ENCODE results near the gene TRIM2.

TRIM2 gene

GRCh38 chr4:153341575-153342090, 137.4 kb downstream of the TRIM2 start:
- Histone ChIP-seq H3K27me3 (ENCODE audit: control insufficient read depth in 1 of 2, insufficient read depth in 2 of 2, low read length in 2 of 2) (no peaks in the 10 kb centered on the region), H3K9me3 (ENCODE audit: control insufficient read depth in 1 of 2, low read length in 2 of 2) (no peaks in the 10 kb centered on the region), H3K4me1 (ENCODE audit: control insufficient read depth in 1 of 2, insufficient read depth in 2 of 2, low read length in 2 of 2) (peaks cover 7 to 12% of the 10 kb centered on the region in 2 donors), H3K9ac (ENCODE audit: low read depth in 1 of 2, low read length in 2 of 2) (no peak overlapping the region), H3K36me3 (ENCODE audit: control insufficient read depth in 1 of 2, insufficient read depth in 2 of 2, low read length in 2 of 2) (peaks cover 2 to 8% of the 10 kb centered on the region in 2 donors), H3K27ac (ENCODE audit: low read depth, low read length) (no peak overlapping the region), H3K4me3 (ENCODE audit: low read depth in 1 of 2, low read length in 2 of 2) (no peak overlapping the region)

GRCh38 chr4:153342751-153343552, 138.7 kb downstream of the TRIM2 start:
- Histone ChIP-seq H3K27ac (ENCODE audit: low read depth, low read length) (no peak overlapping the region), H3K9ac (ENCODE audit: low read depth in 1 of 2, low read length in 2 of 2) (no peak overlapping the region), H3K36me3 (ENCODE audit: control insufficient read depth in 1 of 2, insufficient read depth in 2 of 2, low read length in 2 of 2) (peaks cover 2 to 8% of the 10 kb centered on the region in 2 donors), H3K4me1 (ENCODE audit: control insufficient read depth in 1 of 2, insufficient read depth in 2 of 2, low read length in 2 of 2) (peaks cover 7 to 12% of the 10 kb centered on the region in 2 donors), H3K4me3 (ENCODE audit: low read depth in 1 of 2, low read length in 2 of 2) (no peak overlapping the region), H3K9me3 (ENCODE audit: control insufficient read depth in 1 of 2, low read length in 2 of 2) (no peaks in the 10 kb centered on the region), H3K27me3 (ENCODE audit: control insufficient read depth in 1 of 2, insufficient read depth in 2 of 2, low read length in 2 of 2) (no peaks in the 10 kb centered on the region)

DNA sequence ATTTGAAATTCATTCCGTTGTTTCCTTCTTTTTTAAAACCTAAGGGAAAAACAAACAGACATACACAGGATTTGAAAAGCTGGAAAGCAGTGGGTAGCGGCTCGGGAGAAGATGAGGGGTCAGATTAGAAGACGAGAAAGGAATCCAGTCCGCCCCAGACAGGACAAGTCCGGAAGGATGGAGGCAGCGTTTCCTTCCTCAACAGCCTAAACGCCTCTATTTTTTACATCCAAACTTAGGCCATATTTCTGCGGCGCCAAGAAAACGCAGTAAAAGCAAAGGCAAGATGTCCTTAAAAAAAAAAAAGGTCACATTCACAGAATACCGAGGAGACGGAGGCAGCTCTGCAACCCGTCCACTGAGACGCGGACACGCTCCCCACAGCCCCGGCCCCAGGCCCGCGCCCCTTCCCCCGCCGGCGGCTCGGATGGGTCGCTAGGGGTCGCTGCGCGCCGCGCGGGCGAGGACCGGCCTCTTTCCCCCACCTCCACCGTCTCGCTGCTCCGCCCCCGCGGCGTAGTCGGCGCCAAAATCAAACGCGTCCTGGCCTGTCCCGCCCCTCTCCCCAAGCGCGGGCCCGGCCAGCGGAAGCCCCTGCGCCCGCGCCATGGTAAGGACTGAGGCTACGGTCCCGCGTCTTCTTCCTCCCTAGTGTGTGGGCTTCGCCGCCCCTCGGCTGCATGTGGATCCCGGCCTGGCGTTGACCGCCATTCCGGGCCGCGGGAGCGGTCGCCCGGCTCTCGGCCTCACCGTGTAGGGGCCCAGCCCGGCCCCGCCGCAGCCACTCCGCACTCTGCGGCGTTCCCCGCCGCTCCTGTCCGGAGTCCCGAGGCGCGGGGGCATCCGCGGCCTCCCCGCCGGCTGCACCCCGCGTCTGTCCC, 140.1 kb downstream of the TRIM2 start, which contains the start of gene MND1:
TSS of gene MND1 (plus strand) at position 558 of the 881 bp plus-strand sequence. CDS start at position 608, 50 bp downstream.
- peaks cover 0 to 8% of the 10 kb centered on the region in 2 donors for H3K36me3 ChIP-seq (ENCODE audit: control insufficient read depth in 1 of 2, insufficient read depth in 2 of 2, low read length in 2 of 2)
- H3K9ac ChIP-seq (ENCODE audit: low read depth in 1 of 2, low read length in 2 of 2): peak within 1 kb of the TSS; percentile 25 to 51
- H3K4me1 ChIP-seq (ENCODE audit: control insufficient read depth in 1 of 2, insufficient read depth in 2 of 2, low read length in 2 of 2): peaks cover 7 to 12% of the 10 kb centered on the region in 2 donors
- H3K27me3 ChIP-seq (ENCODE audit: control insufficient read depth in 1 of 2, insufficient read depth in 2 of 2, low read length in 2 of 2): no peaks in the 10 kb centered on the region
- H3K4me3 ChIP-seq (ENCODE audit: low read depth in 1 of 2, low read length in 2 of 2): peak within 1 kb of the TSS; percentile 72 to 86
- no peak within 1 kb of the TSS for H3K27ac ChIP-seq (ENCODE audit: low read depth, low read length)
- H3K9me3 ChIP-seq (ENCODE audit: control insufficient read depth in 1 of 2, low read length in 2 of 2): no peaks in the 10 kb centered on the region

DNA sequence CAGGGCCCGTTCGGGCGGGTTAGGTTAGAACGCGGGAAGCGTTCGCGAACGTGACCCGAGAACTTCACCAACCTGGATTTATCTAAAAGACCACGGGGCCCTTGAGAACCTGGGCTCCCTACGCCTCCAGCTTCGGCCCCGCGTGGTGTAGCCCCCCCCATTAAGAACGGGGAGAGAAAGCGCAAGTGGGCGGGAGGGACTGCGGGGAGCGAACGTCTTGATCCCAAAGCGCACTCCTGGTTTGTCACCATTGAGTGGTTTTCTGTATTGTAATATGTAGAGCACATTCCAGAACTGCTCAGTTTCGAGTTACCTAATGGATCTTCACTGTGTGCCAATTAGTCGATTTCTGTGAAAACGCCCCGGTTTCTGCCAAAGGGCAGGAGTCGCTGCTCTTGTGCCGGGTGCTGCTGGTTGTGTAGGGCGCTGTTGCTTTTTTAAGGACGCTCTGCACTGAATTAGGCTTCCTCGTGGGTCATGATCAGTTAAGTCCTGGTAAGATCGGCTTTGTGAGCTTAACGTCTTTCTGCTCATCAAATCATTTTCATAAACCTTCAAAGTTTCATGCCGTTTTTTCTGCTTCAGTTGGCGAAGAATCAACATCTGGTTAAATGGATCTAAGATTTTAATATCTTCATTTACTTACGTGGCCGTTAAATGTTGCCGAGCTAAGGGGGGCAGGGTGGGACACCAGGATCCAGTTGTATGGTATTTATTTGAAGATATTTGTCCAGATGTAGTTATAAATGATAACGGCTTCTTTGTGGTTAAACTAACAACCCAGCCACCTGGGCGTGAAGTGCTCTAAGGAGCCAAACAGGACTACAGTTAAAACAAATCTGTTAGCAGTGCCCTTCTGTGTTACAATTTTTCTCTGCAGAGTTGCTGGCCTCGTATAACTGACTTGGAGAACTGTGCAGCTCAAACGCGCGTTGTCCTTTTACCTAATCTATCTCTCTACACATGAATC, 141.1 kb downstream of the TRIM2 start:
- Histone ChIP-seq H3K9ac (ENCODE audit: low read depth in 1 of 2, low read length in 2 of 2) (peak overlapping the region; percentile 25 to 51), H3K36me3 (ENCODE audit: control insufficient read depth in 1 of 2, insufficient read depth in 2 of 2, low read length in 2 of 2) (peaks cover 0 to 2% of the 10 kb centered on the region in 2 donors), H3K27ac (ENCODE audit: low read depth, low read length) (no peak overlapping the region)

DNA sequence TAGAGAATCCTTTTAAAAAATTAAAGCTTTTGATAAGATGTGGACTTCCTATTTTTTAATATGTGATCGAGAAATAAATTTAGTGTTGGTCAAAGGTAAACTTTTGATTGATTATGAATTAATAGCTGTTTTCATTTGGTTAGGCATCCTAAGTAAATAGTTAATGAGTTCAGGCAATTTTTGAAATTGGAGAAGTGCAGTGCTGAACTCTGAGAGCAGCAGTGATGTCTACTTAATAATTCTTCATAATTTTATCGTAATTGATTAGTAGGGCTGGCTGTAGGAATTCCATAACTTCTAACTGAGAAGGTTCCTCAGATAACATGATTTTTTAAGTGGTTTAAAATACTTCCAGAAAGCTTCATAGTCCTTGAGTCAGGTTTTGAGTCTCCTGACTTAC, 141.8 kb downstream of the TRIM2 start:
- no peaks in the 10 kb centered on the region for H3K9me3 ChIP-seq (ENCODE audit: control insufficient read depth in 1 of 2, low read length in 2 of 2)
- no peak overlapping the region for H3K27ac ChIP-seq (ENCODE audit: low read depth, low read length)
- peak overlapping the region in 1 of 2 donors; percentile 86 for H3K4me3 ChIP-seq (ENCODE audit: low read depth in 1 of 2, low read length in 2 of 2)
- H3K4me1 ChIP-seq (ENCODE audit: control insufficient read depth in 1 of 2, insufficient read depth in 2 of 2, low read length in 2 of 2): peaks cover 7 to 12% of the 10 kb centered on the region in 2 donors
- H3K36me3 ChIP-seq (ENCODE audit: control insufficient read depth in 1 of 2, insufficient read depth in 2 of 2, low read length in 2 of 2): no peaks in the 10 kb centered on the region
- H3K27me3 ChIP-seq (ENCODE audit: control insufficient read depth in 1 of 2, insufficient read depth in 2 of 2, low read length in 2 of 2): no peaks in the 10 kb centered on the region
- no peak overlapping the region for H3K9ac ChIP-seq (ENCODE audit: low read depth in 1 of 2, low read length in 2 of 2)

More for the DNA sequence above, 141.1 kb downstream of the TRIM2 start:
- H3K27me3 ChIP-seq (ENCODE audit: control insufficient read depth in 1 of 2, insufficient read depth in 2 of 2, low read length in 2 of 2): no peaks in the 10 kb centered on the region
- H3K4me1 ChIP-seq (ENCODE audit: control insufficient read depth in 1 of 2, insufficient read depth in 2 of 2, low read length in 2 of 2): peaks cover 7 to 12% of the 10 kb centered on the region in 2 donors
- no peaks in the 10 kb centered on the region for H3K9me3 ChIP-seq (ENCODE audit: control insufficient read depth in 1 of 2, low read length in 2 of 2)
- H3K4me3 ChIP-seq (ENCODE audit: low read depth in 1 of 2, low read length in 2 of 2): peak overlapping the region; percentile 72 to 86

DNA sequence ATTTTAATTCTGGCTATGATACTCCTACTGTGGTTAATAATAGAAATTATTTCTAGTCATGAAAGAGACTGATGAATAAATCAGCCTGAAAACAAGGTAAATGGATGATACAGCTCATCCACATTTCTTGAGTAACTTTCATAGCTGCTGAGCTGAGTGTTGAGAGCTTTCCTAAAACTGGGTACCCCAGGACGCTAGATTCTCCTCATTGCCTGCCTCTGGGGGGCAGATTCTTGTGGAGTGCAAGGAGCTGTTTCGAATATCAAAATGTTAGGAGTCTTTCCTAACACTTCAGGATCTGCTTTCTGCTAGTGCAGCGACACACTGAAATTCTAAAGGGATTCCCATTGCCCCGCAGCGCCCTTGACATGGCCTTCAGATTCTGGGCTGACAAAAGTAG, 142.3 kb downstream of the TRIM2 start:
- H3K4me3 ChIP-seq (ENCODE audit: low read depth in 1 of 2, low read length in 2 of 2): no peak overlapping the region

GRCh38 chr4:153347117-153347516, 142.9 kb downstream of the TRIM2 start:
- H3K4me3 ChIP-seq (ENCODE audit: low read depth in 1 of 2, low read length in 2 of 2): no peak overlapping the region
- no peaks in the 10 kb centered on the region for H3K9me3 ChIP-seq (ENCODE audit: control insufficient read depth in 1 of 2, low read length in 2 of 2)
- H3K27me3 ChIP-seq (ENCODE audit: control insufficient read depth in 1 of 2, insufficient read depth in 2 of 2, low read length in 2 of 2): no peaks in the 10 kb centered on the region
- H3K36me3 ChIP-seq (ENCODE audit: control insufficient read depth in 1 of 2, insufficient read depth in 2 of 2, low read length in 2 of 2): no peaks in the 10 kb centered on the region
- peaks cover 7 to 12% of the 10 kb centered on the region in 2 donors for H3K4me1 ChIP-seq (ENCODE audit: control insufficient read depth in 1 of 2, insufficient read depth in 2 of 2, low read length in 2 of 2)
- H3K27ac ChIP-seq (ENCODE audit: low read depth, low read length): no peak overlapping the region
- H3K9ac ChIP-seq (ENCODE audit: low read depth in 1 of 2, low read length in 2 of 2): no peak overlapping the region

More for the DNA sequence above, 142.3 kb downstream of the TRIM2 start:
- no peaks in the 10 kb centered on the region for H3K9me3 ChIP-seq (ENCODE audit: control insufficient read depth in 1 of 2, low read length in 2 of 2)
- no peak overlapping the region for H3K27ac ChIP-seq (ENCODE audit: low read depth, low read length)
- peaks cover 7 to 12% of the 10 kb centered on the region in 2 donors for H3K4me1 ChIP-seq (ENCODE audit: control insufficient read depth in 1 of 2, insufficient read depth in 2 of 2, low read length in 2 of 2)
- no peak overlapping the region for H3K9ac ChIP-seq (ENCODE audit: low read depth in 1 of 2, low read length in 2 of 2)
- H3K27me3 ChIP-seq (ENCODE audit: control insufficient read depth in 1 of 2, insufficient read depth in 2 of 2, low read length in 2 of 2): no peaks in the 10 kb centered on the region
- H3K36me3 ChIP-seq (ENCODE audit: control insufficient read depth in 1 of 2, insufficient read depth in 2 of 2, low read length in 2 of 2): no peaks in the 10 kb centered on the region

GRCh38 chr4:153348006-153348405, 143.8 kb downstream of the TRIM2 start:
- peaks cover 7 to 12% of the 10 kb centered on the region in 2 donors for H3K4me1 ChIP-seq (ENCODE audit: control insufficient read depth in 1 of 2, insufficient read depth in 2 of 2, low read length in 2 of 2)
- H3K27ac ChIP-seq (ENCODE audit: low read depth, low read length): no peak overlapping the region
- H3K27me3 ChIP-seq (ENCODE audit: control insufficient read depth in 1 of 2, insufficient read depth in 2 of 2, low read length in 2 of 2): no peaks in the 10 kb centered on the region
- H3K9me3 ChIP-seq (ENCODE audit: control insufficient read depth in 1 of 2, low read length in 2 of 2): no peaks in the 10 kb centered on the region
- H3K36me3 ChIP-seq (ENCODE audit: control insufficient read depth in 1 of 2, insufficient read depth in 2 of 2, low read length in 2 of 2): no peaks in the 10 kb centered on the region
- H3K9ac ChIP-seq (ENCODE audit: low read depth in 1 of 2, low read length in 2 of 2): no peak overlapping the region
- no peak overlapping the region for H3K4me3 ChIP-seq (ENCODE audit: low read depth in 1 of 2, low read length in 2 of 2)

GRCh38 chr4:153349206-153349805, 145.1 kb downstream of the TRIM2 start:
- H3K36me3 ChIP-seq (ENCODE audit: control insufficient read depth in 1 of 2, insufficient read depth in 2 of 2, low read length in 2 of 2): no peaks in the 10 kb centered on the region
- no peak overlapping the region for H3K9ac ChIP-seq (ENCODE audit: low read depth in 1 of 2, low read length in 2 of 2)
- H3K27me3 ChIP-seq (ENCODE audit: control insufficient read depth in 1 of 2, insufficient read depth in 2 of 2, low read length in 2 of 2): no peaks in the 10 kb centered on the region
- H3K27ac ChIP-seq (ENCODE audit: low read depth, low read length): no peak overlapping the region
- no peak overlapping the region for H3K4me3 ChIP-seq (ENCODE audit: low read depth in 1 of 2, low read length in 2 of 2)
- H3K9me3 ChIP-seq (ENCODE audit: control insufficient read depth in 1 of 2, low read length in 2 of 2): no peaks in the 10 kb centered on the region
- H3K4me1 ChIP-seq (ENCODE audit: control insufficient read depth in 1 of 2, insufficient read depth in 2 of 2, low read length in 2 of 2): peaks cover 4 to 8% of the 10 kb centered on the region in 2 donors
